H9 (cell line): ENCODE data around the gene ZSCAN5A. TPM values are rescaled to one million over a fixed set of nuclear protein-coding genes. Genes with fewer than 3 reads are reported as not detected.

Source experiments
- DNase-seq: peaks from one replicate; pipeline ENCODE4 v3.0.0-alpha.2; 2017
- H2AFZ ChIP-seq: one replicate; pipeline ENCODE4 v1.6.1; 2013; ENCODE audit warnings: mild to moderate bottlenecking, low read length, control low read depth, moderate library complexity
- H2AK5ac ChIP-seq: 2 replicates; pipeline ENCODE4 v1.6.1; 2013; ENCODE audit warnings: low read length, control low read depth, mixed read lengths; ENCODE audit not compliant: insufficient read length
- H2BK120ac ChIP-seq: one replicate; pipeline ENCODE4 v1.6.1; 2013; ENCODE audit warnings: low read depth, mild to moderate bottlenecking, low read length, control low read depth, inconsistent platforms; ENCODE audit not compliant: poor library complexity, severe bottlenecking
- H2BK12ac ChIP-seq: 2 replicates; pipeline ENCODE4 v1.6.1; 2013; ENCODE audit warnings: low read length, control low read depth, mixed read lengths, low read depth; ENCODE audit not compliant: insufficient read length
- H2BK15ac ChIP-seq: 2 replicates; pipeline ENCODE4 v1.6.1; 2013; ENCODE audit warnings: low read depth, low read length, control low read depth
- H2BK20ac ChIP-seq: one replicate; pipeline ENCODE4 v1.6.1; 2013; ENCODE audit warnings: low read depth, mild to moderate bottlenecking, low read length, control low read depth, inconsistent platforms; ENCODE audit not compliant: poor library complexity, severe bottlenecking
- H2BK5ac ChIP-seq: 2 replicates; pipeline ENCODE4 v1.6.1; 2013; ENCODE audit warnings: low read length, control low read depth, mixed read lengths; ENCODE audit not compliant: insufficient read length
- H3K14ac ChIP-seq: 2 replicates; pipeline ENCODE4 v1.6.1; 2013; ENCODE audit warnings: low read length, control low read depth; ENCODE audit not compliant: insufficient read depth
- H3K18ac ChIP-seq: 2 replicates; pipeline ENCODE4 v1.6.1; 2013; ENCODE audit warnings: low read depth, mild to moderate bottlenecking, mixed read lengths, low read length, control low read depth; ENCODE audit not compliant: insufficient read length
- H3K23ac ChIP-seq: 2 replicates; pipeline ENCODE4 v1.6.1; 2013; ENCODE audit warnings: low read length, control low read depth, mixed read lengths, low read depth; ENCODE audit not compliant: insufficient read length
- H3K23me2 ChIP-seq: 2 replicates; pipeline ENCODE4 v1.6.1; 2013; ENCODE audit warnings: low read depth, mild to moderate bottlenecking, mixed read lengths, low read length, control low read depth; ENCODE audit not compliant: insufficient read length, poor library complexity, severe bottlenecking
- H3K27ac ChIP-seq: 2 replicates; pipeline ENCODE4 v1.5.1; 2013; ENCODE audit warnings: low read length, control low read depth, mixed read lengths, low read depth; ENCODE audit not compliant: insufficient read length
- H3K27me3 ChIP-seq: 2 replicates; pipeline ENCODE4 v1.6.1; 2013; ENCODE audit warnings: low read length, control low read depth, inconsistent platforms; ENCODE audit not compliant: insufficient read depth
- H3K4ac ChIP-seq: 2 replicates; pipeline ENCODE4 v1.6.1; 2013; ENCODE audit warnings: low read depth, mild to moderate bottlenecking, control low read depth, inconsistent platforms, low read length, moderate library complexity
- H3K4me1 ChIP-seq: 2 replicates; pipeline ENCODE4 v1.6.1; 2013; ENCODE audit warnings: low read length, control low read depth, inconsistent platforms; ENCODE audit not compliant: insufficient read depth
- H3K4me2 ChIP-seq: 2 replicates; pipeline ENCODE4 v1.6.1; 2013; ENCODE audit warnings: low read length, control low read depth, mixed read lengths; ENCODE audit not compliant: insufficient read length, insufficient read depth
- H3K56ac ChIP-seq: 2 replicates; pipeline ENCODE4 v1.6.1; 2013; ENCODE audit warnings: low read depth, mild to moderate bottlenecking, mixed read lengths, low read length, control low read depth; ENCODE audit not compliant: insufficient read length
- H3K79me1 ChIP-seq: 2 replicates; pipeline ENCODE4 v1.6.1; 2013; ENCODE audit warnings: low read depth, mild to moderate bottlenecking, moderate library complexity, low read length, control low read depth, inconsistent platforms; ENCODE audit not compliant: insufficient read depth, poor library complexity, severe bottlenecking
- H3K79me2 ChIP-seq: 2 replicates; pipeline ENCODE4 v1.6.1; 2013; ENCODE audit warnings: low read length, control low read depth, inconsistent platforms; ENCODE audit not compliant: insufficient read depth
- H3K9ac ChIP-seq: 2 replicates; pipeline ENCODE4 v1.6.1; 2013; ENCODE audit warnings: low read length, control low read depth, mixed read lengths; ENCODE audit not compliant: insufficient read length; ENCODE audit errors: extremely low read depth
- H3K9me3 ChIP-seq: one replicate; pipeline ENCODE4 v1.6.1; 2013; ENCODE audit warnings: low read depth, low read length, inconsistent platforms; ENCODE audit not compliant: control insufficient read depth
- H3T11ph ChIP-seq: one replicate; pipeline ENCODE4 v1.6.1; 2013; ENCODE audit warnings: mild to moderate bottlenecking, low read length, control low read depth, inconsistent platforms
- H4K20me1 ChIP-seq: one replicate; pipeline ENCODE4 v1.6.1; 2013; ENCODE audit not compliant: control insufficient read depth, insufficient read length, insufficient read depth
- H4K5ac ChIP-seq: 2 replicates; pipeline ENCODE4 v1.6.1; 2013; ENCODE audit warnings: low read depth, mild to moderate bottlenecking, mixed read lengths, low read length, control low read depth; ENCODE audit not compliant: insufficient read length
- H4K8ac ChIP-seq: replicated peaks from 2 replicates; pipeline ENCODE4 v1.6.1; 2013; ENCODE audit warnings: low read length, control low read depth, mixed read lengths, low read depth; ENCODE audit not compliant: insufficient read length
- H4K91ac ChIP-seq: 2 replicates; pipeline ENCODE4 v1.6.1; 2013; ENCODE audit warnings: low read depth, mild to moderate bottlenecking, moderate library complexity, mixed read lengths, low read length, control low read depth; ENCODE audit not compliant: insufficient read length
- H3K27ac Mint-ChIP-seq, 3 experiments: 2 replicates in 2 of 3; 3 replicates in 1 of 3; pipeline ENCODE4 v1.8.0; 2020 to 2021; ENCODE audit warnings: mixed read lengths in 3 of 3, mild to moderate bottlenecking in 1 of 3, moderate library complexity in 1 of 3
- H3K27me3 Mint-ChIP-seq: 2 replicates; pipeline ENCODE4 v1.8.0; 2021; ENCODE audit warnings: low read depth, mild to moderate bottlenecking, moderate library complexity, mixed read lengths
- H3K36me3 Mint-ChIP-seq, 3 experiments: 2 replicates in 2 of 3; 3 replicates in 1 of 3; pipeline ENCODE4 v1.8.0; 2020 to 2021; ENCODE audit warnings: low read depth in 3 of 3, mixed read lengths in 3 of 3; ENCODE audit not compliant: insufficient read depth in 1 of 3
- H3K4me1 Mint-ChIP-seq, 2 experiments: 2 replicates each; pipeline ENCODE4 v1.8.0; 2020; ENCODE audit warnings: mixed read lengths in 2 of 2
- H3K4me3 Mint-ChIP-seq, 2 experiments: 2 replicates in 1 of 2; 3 replicates in 1 of 2; pipeline ENCODE4 v1.8.0; 2020 to 2021; ENCODE audit warnings: mild to moderate bottlenecking in 2 of 2, mixed read lengths in 2 of 2, moderate library complexity in 1 of 2
- H3K9me3 Mint-ChIP-seq, 2 experiments: 2 replicates in 1 of 2; 3 replicates in 1 of 2; pipeline ENCODE4 v1.8.0; 2020; ENCODE audit warnings: mild to moderate bottlenecking in 2 of 2, mixed read lengths in 2 of 2, moderate library complexity in 1 of 2
- CTCF ChIP-seq: fragments of 200-600 bp; sonication (generic); conservative IDR thresholded peaks from 3 replicates; pipeline ENCODE4 v1.8.0; 2021; ENCODE audit warnings: antibody characterized with exemption, mild to moderate bottlenecking
- WGBS: extraction: QIAGEN DNeasy Blood & Tissue Kit; methylation state at CpG from one replicate; pipeline ENCODE4 v1.1.7; 2013; ENCODE audit warnings: missing lambda C conversion rate, low lambda C conversion rate, mixed read lengths; ENCODE audit not compliant: insufficient read length; ENCODE audit errors: extremely low coverage; 5-methylcytosine and 5-hydroxymethylcytosine counted together
- total RNA-seq: library from RNA; stranded (reverse); gene quantifications from 2 replicates; pipeline ENCODE4 v1.2.1, GENCODE V29; 2021

Gene ZSCAN5A
- total RNA-seq, 1 experiment from 2014 or later = 12.5 TPM

- Histone ChIP-seq H2BK120ac (no peak overlapping the region), H3K14ac (no peak overlapping the region), H3K79me1 (no peaks in the 10 kb centered on the region), H3K56ac (no peak overlapping the region), H2AK5ac (no peak overlapping the region), H3K79me2 (no peaks in the 10 kb centered on the region; the same call in 1 of the 2 replicates), H3K9me3 (no peaks in the 10 kb centered on the region), H4K8ac (no peak overlapping the region), H3K4me2 (no peak overlapping the region), H2BK15ac (no peak overlapping the region), H3K9ac (no peak overlapping the region), H3K27me3 (no peaks in the 10 kb centered on the region), H2BK20ac (no peak overlapping the region), H3T11ph (no peak overlapping the region), H4K5ac (no peak overlapping the region), H2BK5ac (no peak overlapping the region), H4K91ac (no peak overlapping the region), H4K20me1 (no peaks in the 10 kb centered on the region), H3K23me2 (no peaks in the 10 kb centered on the region), H3K4me1 (no peaks in the 10 kb centered on the region), H3K18ac (no peak overlapping the region), H3K27ac (no peak overlapping the region), H2AFZ (no peak overlapping the region), H3K4ac (no peak overlapping the region), H3K23ac (no peak overlapping the region), H2BK12ac (no peak overlapping the region)
- DNase-seq = no peak
- no peak overlapping the region for H3K4me3 Mint-ChIP-seq
- H3K27me3 Mint-ChIP-seq = no peaks in the 10 kb centered on the region; the same call in none of the 2 replicates
- no peaks in the 10 kb centered on the region for H3K4me1 Mint-ChIP-seq
- no peak for TF ChIP-seq CTCF
- no peaks in the 10 kb centered on the region for H3K36me3 Mint-ChIP-seq
- H3K9me3 Mint-ChIP-seq = peaks cover 0 to 40% of the 10 kb centered on the region in 2 experiments; a peak in 2 of 5 replicates
- no peak overlapping the region for H3K27ac Mint-ChIP-seq
- no CpG with 5 or more reads among the region's 6 CpGs for WGBS
Measured at GRCh38 chr19:56271151-56271550, 43.5 kb downstream of the ZSCAN5A start.
